CD14-positive monocyte (primary cell): ENCODE results near the gene RALGDS. TPM values are rescaled to one million over a fixed set of nuclear protein-coding genes. Genes with fewer than 3 reads are reported as not detected.
"Not testable (repeated sequence)": the region's sequence is repeated elsewhere in the genome, so short reads cannot be mapped to it uniquely, and the experiment has no call there.

Experiments used
- DNase-seq, 3 donors: peaks; one replicate each; pipeline ENCODE4 v3.0.0-alpha.2; 2011 to 2022
- H2AFZ ChIP-seq: 2 replicates; pipeline ENCODE4 v1.6.0; 2012; ENCODE audit warnings: mild to moderate bottlenecking, low read depth, low read length, inconsistent platforms; ENCODE audit not compliant: insufficient read depth, poor library complexity, severe bottlenecking
- H3K27ac ChIP-seq, 2 donors: 1 replicate in 1 of 2; 2 replicates in 1 of 2; pipeline ENCODE4 v1.5.1; 2012 to 2013; ENCODE audit warnings: low read length in 2 of 2, control low read depth in 1 of 2, inconsistent platforms in 1 of 2, low read depth in 1 of 2, mild to moderate bottlenecking in 1 of 2
- H3K27me3 ChIP-seq, 2 donors: one replicate each; pipeline versions ENCODE4 v1.6.0 to v1.6.1; 2011 to 2013; ENCODE audit warnings: low read length in 2 of 2; ENCODE audit not compliant: control insufficient read depth in 2 of 2, insufficient read depth in 2 of 2
- H3K36me3 ChIP-seq, 2 donors: replicated peaks in 1 of 2; 1 replicate in 1 of 2; 2 replicates in 1 of 2; pipeline versions ENCODE4 v1.5.1 to v1.6.1; 2012 to 2013; ENCODE audit warnings: low read length in 2 of 2, control low read depth in 1 of 2, inconsistent platforms in 1 of 2, mild to moderate bottlenecking in 1 of 2; ENCODE audit not compliant: insufficient read depth in 2 of 2, control insufficient read depth in 1 of 2
- H3K4me1 ChIP-seq, 2 donors: 1 replicate in 1 of 2; 2 replicates in 1 of 2; pipeline versions ENCODE4 v1.5.1 to v1.6.1; 2012 to 2013; ENCODE audit warnings: low read length in 2 of 2, control low read depth in 1 of 2, inconsistent platforms in 1 of 2, mild to moderate bottlenecking in 1 of 2, moderate library complexity in 1 of 2; ENCODE audit not compliant: insufficient read depth in 2 of 2, control insufficient read depth in 1 of 2
- H3K4me2 ChIP-seq: replicated peaks from 2 replicates; pipeline ENCODE3; 2012; ENCODE audit warnings: low read length, moderate library complexity, mild to moderate bottlenecking; ENCODE audit not compliant: poor library complexity, severe bottlenecking; ENCODE audit errors: extremely low read depth
- H3K4me3 ChIP-seq, 3 experiments: fragments of 200-600 bp in 1 of 3; sonication (generic) in 1 of 3; replicated peaks in 1 of 3; 1 replicate in 2 of 3; 2 replicates in 1 of 3; pipeline ENCODE4 v1.5.1; 2011 to 2013; ENCODE audit warnings: low read length in 3 of 3, mild to moderate bottlenecking in 3 of 3, control low read depth in 2 of 3, low read depth in 2 of 3, inconsistent platforms in 1 of 3, moderate library complexity in 1 of 3
- H3K79me2 ChIP-seq: 2 replicates; pipeline ENCODE4 v1.6.0; 2012; ENCODE audit warnings: mild to moderate bottlenecking, control low read depth, inconsistent platforms, low read length, moderate library complexity; ENCODE audit not compliant: insufficient read depth
- H3K9ac ChIP-seq: 2 replicates; pipeline ENCODE4 v1.6.0; 2017; ENCODE audit warnings: low read length, mild to moderate bottlenecking; ENCODE audit not compliant: insufficient read depth, poor library complexity, severe bottlenecking
- H3K9me3 ChIP-seq, 2 donors: replicated peaks in 1 of 2; 1 replicate in 1 of 2; 2 replicates in 1 of 2; pipeline versions ENCODE4 v1.5.1 to v1.6.1; 2012 to 2013; ENCODE audit warnings: low read length in 2 of 2, control low read depth in 1 of 2; ENCODE audit not compliant: control insufficient read depth in 1 of 2, insufficient read depth in 1 of 2
- H4K20me1 ChIP-seq: 2 replicates; pipeline ENCODE4 v1.6.0; 2012; ENCODE audit warnings: mild to moderate bottlenecking, low read length, control low read depth, moderate library complexity; ENCODE audit not compliant: insufficient read depth
- H3K27ac Mint-ChIP-seq, 7 donors: one replicate each; pipeline ENCODE4 v1.8.0; 2020; ENCODE audit warnings: mild to moderate bottlenecking in 7 of 7, mixed read lengths in 7 of 7, moderate library complexity in 6 of 7, inconsistent platforms in 2 of 7
- H3K27me3 Mint-ChIP-seq, 3 donors: one replicate each; pipeline ENCODE4 v1.8.0; 2021 to 2022; ENCODE audit warnings: low read depth in 3 of 3, mild to moderate bottlenecking in 3 of 3, mixed read lengths in 3 of 3, moderate library complexity in 3 of 3, inconsistent platforms in 1 of 3
- H3K36me3 Mint-ChIP-seq, 2 donors: one replicate each; pipeline ENCODE4 v1.8.0; 2020; ENCODE audit warnings: mixed read lengths in 2 of 2, inconsistent platforms in 1 of 2, mild to moderate bottlenecking in 1 of 2
- H3K4me1 Mint-ChIP-seq: one replicate; pipeline ENCODE4 v1.8.0; 2020; ENCODE audit warnings: mild to moderate bottlenecking, mixed read lengths
- H3K4me3 Mint-ChIP-seq, 2 donors: one replicate each; pipeline ENCODE4 v1.8.0; 2020; ENCODE audit warnings: mild to moderate bottlenecking in 2 of 2, mixed read lengths in 2 of 2, moderate library complexity in 1 of 2
- H3K9me3 Mint-ChIP-seq, 7 donors: one replicate each; pipeline ENCODE4 v1.8.0; 2020 to 2022; ENCODE audit warnings: mixed read lengths in 7 of 7, mild to moderate bottlenecking in 6 of 7, moderate library complexity in 6 of 7, inconsistent platforms in 2 of 7
- CTCF ChIP-seq: fragments of 200-600 bp; IDR thresholded peaks from one replicate; pipeline ENCODE4 v1.8.0; 2022; ENCODE audit warnings: antibody characterized with exemption, mild to moderate bottlenecking
- WGBS: methylation state at CpG from one replicate; pipeline ENCODE4 v1.1.5; 2013; ENCODE audit warnings: missing lambda C conversion rate; ENCODE audit not compliant: insufficient coverage; 5-methylcytosine and 5-hydroxymethylcytosine counted together
- intact Hi-C, 2 donors: fragments of 100-400 bp; cut with micrococcal nuclease; formaldehyde crosslinking; loops; one replicate each; pipeline versions ENCODE4 v1.15.0 to v1.15.1; 2023
- polyA plus RNA-seq, 3 donors: library from polyadenylated mRNA; depleted of rRNA in 1 of 3; unstranded in 2 of 3; stranded (reverse) in 1 of 3; fragments of 300-500 nt in 2 of 3; fragments of >200 nt in 1 of 3; fragmentation: Illumina TruSeq in 2 of 3; gene quantifications; 1 replicate in 2 of 3; 2 replicates in 1 of 3; pipeline ENCODE4 v1.2.3, GENCODE V29; 2012 to 2021

Gene RALGDS
- polyA plus RNA-seq, 3 donors, result 3.5 to 63.8 (median 4.2) TPM

DNA sequence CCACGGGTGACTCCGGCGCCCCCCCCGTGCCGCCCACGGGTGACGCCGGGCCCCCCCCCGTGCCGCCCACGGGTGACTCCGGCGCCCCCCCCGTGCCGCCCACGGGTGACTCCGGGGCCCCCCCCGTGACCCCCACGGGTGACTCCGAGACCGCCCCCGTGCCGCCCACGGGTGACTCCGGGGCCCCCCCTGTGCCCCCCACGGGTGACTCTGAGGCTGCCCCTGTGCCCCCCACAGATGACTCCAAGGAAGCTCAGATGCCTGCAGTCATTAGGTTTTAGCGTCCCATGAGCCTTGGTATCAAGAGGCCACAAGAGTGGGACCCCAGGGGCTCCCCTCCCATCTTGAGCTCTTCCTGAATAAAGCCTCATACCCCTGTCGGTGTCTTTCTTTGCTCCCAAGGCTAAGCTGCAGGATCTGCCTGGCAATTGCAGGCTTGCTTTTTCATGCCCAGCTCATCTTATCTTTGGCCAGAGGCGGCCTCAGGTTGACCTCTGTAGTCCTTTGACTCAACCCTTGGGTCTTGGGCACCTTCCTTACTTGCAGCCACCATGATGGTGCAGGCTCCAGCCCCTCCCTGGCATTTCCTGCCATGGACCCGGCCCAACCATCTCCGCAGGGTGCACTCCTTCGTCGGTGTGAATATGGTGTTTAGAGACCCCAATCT is 49.4 kb downstream of the RALGDS start:
- Mint-ChIP-seq H3K36me3 (no peaks in the 10 kb centered on the region), H3K4me3 (no peak overlapping the region), H3K27me3 (peaks cover 0 to 7% (median 2%) of the 10 kb centered on the region in 3 donors), H3K27ac (peak overlapping the region in 1 of 7 donors; percentile 48), H3K9me3 (no peaks in the 10 kb centered on the region), H3K4me1 (peaks cover 2% of the 10 kb centered on the region)
- no peak for TF ChIP-seq CTCF
- Histone ChIP-seq H4K20me1 (no peaks in the 10 kb centered on the region), H3K9ac (no peak overlapping the region), H3K27me3 (peaks cover 0 to 7% of the 10 kb centered on the region in 2 donors), H3K4me2 (no peak overlapping the region), H3K36me3 (no peaks in the 10 kb centered on the region), H3K9me3 (no peaks in the 10 kb centered on the region), H3K27ac (no peak overlapping the region), H3K4me1 (no peaks in the 10 kb centered on the region), H2AFZ (no peak overlapping the region), H3K79me2 (no peaks in the 10 kb centered on the region), H3K4me3 (no peak overlapping the region)
- DNase-seq, result no peak
- 91% methylated on average over 16 of the region's 33 CpGs for WGBS
- intact Hi-C loops, result no loop called here

GRCh38 chr9:133070985-133071384 is 50.1 kb downstream of the RALGDS start:
- H3K4me2 ChIP-seq, H3K9me3 ChIP-seq, intact Hi-C loops, H3K4me3 ChIP-seq, H3K27me3 Mint-ChIP-seq, H3K4me1 Mint-ChIP-seq, H3K4me1 ChIP-seq, H3K79me2 ChIP-seq, H4K20me1 ChIP-seq, H2AFZ ChIP-seq, H3K4me3 Mint-ChIP-seq, H3K9me3 Mint-ChIP-seq, DNase-seq, H3K27ac Mint-ChIP-seq, H3K27ac ChIP-seq, H3K36me3 ChIP-seq, H3K27me3 ChIP-seq, H3K9ac ChIP-seq, H3K36me3 Mint-ChIP-seq: not testable (repeated sequence)
- WGBS, result 94% methylated on average over 5 of the region's 31 CpGs

DNA sequence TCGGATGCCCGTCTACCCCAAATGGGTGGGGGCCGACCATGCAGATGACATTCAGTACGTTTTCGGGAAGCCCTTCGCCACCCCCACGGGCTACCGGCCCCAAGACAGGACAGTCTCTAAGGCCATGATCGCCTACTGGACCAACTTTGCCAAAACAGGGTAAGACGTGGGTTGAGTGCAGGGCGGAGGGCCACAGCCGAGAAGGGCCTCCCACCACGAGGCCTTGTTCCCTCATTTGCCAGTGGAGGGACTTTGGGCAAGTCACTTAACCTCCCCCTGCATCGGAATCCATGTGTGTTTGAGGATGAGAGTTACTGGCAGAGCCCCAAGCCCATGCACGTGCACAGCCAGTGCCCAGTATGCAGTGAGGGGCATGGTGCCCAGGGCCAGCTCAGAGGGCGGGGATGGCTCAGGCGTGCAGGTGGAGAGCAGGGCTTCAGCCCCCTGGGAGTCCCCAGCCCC is 50.5 kb downstream of the RALGDS start:
- H3K4me2 ChIP-seq, H3K4me3 Mint-ChIP-seq, H3K36me3 ChIP-seq, H3K27ac ChIP-seq, H3K27me3 ChIP-seq, H3K9me3 Mint-ChIP-seq, H3K27me3 Mint-ChIP-seq, DNase-seq, H3K79me2 ChIP-seq, H3K9me3 ChIP-seq, intact Hi-C loops, H3K4me3 ChIP-seq, H3K4me1 Mint-ChIP-seq, H2AFZ ChIP-seq, H3K4me1 ChIP-seq, H3K9ac ChIP-seq, H3K27ac Mint-ChIP-seq, H3K36me3 Mint-ChIP-seq, H4K20me1 ChIP-seq: not testable (repeated sequence)
- WGBS, result 97% methylated on average over 11 of the region's 17 CpGs

- H3K36me3 ChIP-seq, DNase-seq, H3K27me3 ChIP-seq, H3K27ac Mint-ChIP-seq, H3K9me3 ChIP-seq, H3K4me1 Mint-ChIP-seq, H3K4me1 ChIP-seq, H3K36me3 Mint-ChIP-seq, H2AFZ ChIP-seq, H3K27me3 Mint-ChIP-seq, H3K4me3 Mint-ChIP-seq, H3K4me2 ChIP-seq, H3K9ac ChIP-seq, intact Hi-C loops, H3K79me2 ChIP-seq, H4K20me1 ChIP-seq, H3K27ac ChIP-seq, H3K9me3 Mint-ChIP-seq, H3K4me3 ChIP-seq: not testable (repeated sequence)
- WGBS, result no CpG with 5 or more reads among the region's 15 CpGs
Measured at GRCh38 chr9:133068431-133068830, 52.6 kb downstream of the RALGDS start.
